Right lobe of liver (tissue), 6 donors: ENCODE data around the gene DSE. TPM values are rescaled to one million over a fixed set of nuclear protein-coding genes. Genes with fewer than 3 reads are reported as not detected.

ENCODE experiments used
- ATAC-seq, 4 donors: fragments of 200-7000 bp; cut with Tn5 transposase; one replicate each; pipeline ENCODE4 v1.9.1; 2020; ENCODE audit warnings: mild to moderate bottlenecking in 4 of 4, moderate library complexity in 4 of 4
- DNase-seq, 3 donors: peaks; one replicate each; pipeline ENCODE4 v3.0.0-alpha.2; 2020
- H3K27ac ChIP-seq, 3 donors: fragments of 200-600 bp; one replicate each; pipeline ENCODE4 v1.8.0; 2022
- H3K27me3 ChIP-seq, 2 donors: fragments of 200-600 bp; one replicate each; pipeline ENCODE4 v1.8.0; 2022
- H3K36me3 ChIP-seq, 4 donors: fragments of 200-600 bp; sonication (generic) in 1 of 4; one replicate each; pipeline versions ENCODE4 v1.5.1 to v1.8.0; 2017 to 2022; ENCODE audit warnings: control low read depth in 1 of 4
- H3K4me1 ChIP-seq, 4 donors: fragments of 200-600 bp; sonication (generic) in 1 of 4; one replicate each; pipeline versions ENCODE4 v1.5.1 to v1.8.0; 2017 to 2022; ENCODE audit warnings: control low read depth in 1 of 4
- H3K4me3 ChIP-seq, 3 donors: fragments of 200-600 bp; one replicate each; pipeline ENCODE4 v1.8.0; 2022
- H3K9me3 ChIP-seq, 4 donors: fragments of 200-600 bp; sonication (generic) in 1 of 4; one replicate each; pipeline versions ENCODE4 v1.5.1 to v1.8.0; 2017 to 2022; ENCODE audit warnings: control low read depth in 1 of 4
- CTCF ChIP-seq, 4 donors: fragments of 200-600 bp in 3 of 4; fragments of 450-650 bp in 1 of 4; IDR thresholded peaks; one replicate each; pipeline versions ENCODE4 v1.5.1 to v1.8.0; 2016 to 2022; ENCODE audit warnings: antibody characterized with exemption in 4 of 4, mild to moderate bottlenecking in 2 of 4
- POLR2A ChIP-seq: fragments of 450-650 bp; IDR thresholded peaks from one replicate; pipeline ENCODE4 v1.6.1; 2017; ENCODE audit warnings: antibody characterized with exemption, mild to moderate bottlenecking
- WGBS: methylation state at CpG from one replicate; pipeline ENCODE4 v1.1.6; 2018; ENCODE audit warnings: low coverage, low lambda C conversion rate; ENCODE audit not compliant: insufficient coverage; ENCODE audit errors: missing lambda C conversion rate; 5-methylcytosine and 5-hydroxymethylcytosine counted together
- intact Hi-C, 2 donors: fragments of 100-400 bp; cut with DNase I; formaldehyde crosslinking; loops; one replicate each; pipeline versions ENCODE4 v1.11.2 to v1.14.1; 2022
- total RNA-seq, 6 experiments: library from RNA; depleted of rRNA in 2 of 6; stranded (reverse); fragments of >200 nt in 2 of 6; fragmentation: NEBNext Ultra II Directional in 3 of 6; extraction: Animal tissue kit (Norgen Biotek cat#: 25700) in 3 of 6; gene quantifications; one replicate each; pipeline versions ENCODE4 v1.1.0 to v1.2.4, GENCODE V29; 2016 to 2023
- donor health status: DM: no; HTN: yes; CAD: no.
- donor health status: DM: no; HTN: no; CAD: no.
- donor health status: DM: no; HTN: no; CAD: no.
- donor health status: DM: no; HTN: yes; CAD: no.
- donor health status: DM: no; HTN: yes; CAD: no.

Gene DSE
- total RNA-seq, 6 experiments from 2014 or later: 8.2 to 17.4 (median 12.2) TPM

- Histone ChIP-seq H3K4me3 (no peak overlapping the region), H3K27ac (no peak overlapping the region), H3K27me3 (no peaks in the 10 kb centered on the region), H3K9me3 (no peaks in the 10 kb centered on the region), H3K36me3 (no peaks in the 10 kb centered on the region), H3K4me1 (peaks cover 0 to 4% (median 1%) of the 10 kb centered on the region in 4 donors)
- intact Hi-C loops: no loop called here
- no peak for DNase-seq
- TF ChIP-seq CTCF (IDR thresholded peaks at IDR 0.05) (no peak), POLR2A (no peak)
- ATAC-seq: peak in 1 of 4 donors; percentile 18
- 100% methylated on average over 1 of the region's 1 CpG for WGBS
Observed at GRCh38 chr6:116467096-116467495, 96.3 kb downstream of the DSE start.

- DNase-seq (no peak), ATAC-seq (no peak)
- Histone ChIP-seq H3K9me3 (no peaks in the 10 kb centered on the region), H3K27me3 (no peaks in the 10 kb centered on the region), H3K27ac (no peak overlapping the region), H3K36me3 (no peaks in the 10 kb centered on the region), H3K4me3 (no peak overlapping the region), H3K4me1 (peaks cover 0 to under 1% (median 0%) of the 10 kb centered on the region in 4 donors)
- intact Hi-C loops: no loop called here
- TF ChIP-seq CTCF (IDR thresholded peaks at IDR 0.05): no peak
Observed at GRCh38 chr6:116467514-116467913, 96.8 kb downstream of the DSE start.

GRCh38 chr6:116468293-116468692 lies 97.5 kb downstream of the DSE start:
- no peak for ATAC-seq
- TF ChIP-seq POLR2A (no peak), CTCF (IDR thresholded peaks at IDR 0.05) (no peak)

GRCh38 chr6:116471531-116471930 lies 100.8 kb downstream of the DSE start:
- DNase-seq (no peak), ATAC-seq (no peak)
- Histone ChIP-seq H3K4me1 (no peaks in the 10 kb centered on the region), H3K4me3 (no peak overlapping the region), H3K27me3 (no peaks in the 10 kb centered on the region), H3K9me3 (no peaks in the 10 kb centered on the region), H3K27ac (no peak overlapping the region), H3K36me3 (no peaks in the 10 kb centered on the region)
- TF ChIP-seq CTCF (IDR thresholded peaks at IDR 0.05): no peak
- TF ChIP-seq POLR2A: no peak
- intact Hi-C loops: no loop called here
- 62% methylated on average over 1 of the region's 1 CpG for WGBS

More at GRCh38 chr6:116468293-116468692, 97.5 kb downstream of the DSE start:
- Histone ChIP-seq H3K27ac (no peak overlapping the region), H3K4me1 (no peaks in the 10 kb centered on the region), H3K36me3 (no peaks in the 10 kb centered on the region), H3K27me3 (no peaks in the 10 kb centered on the region), H3K4me3 (no peak overlapping the region), H3K9me3 (no peaks in the 10 kb centered on the region)
- intact Hi-C loops: no loop called here
- 31% methylated on average over 1 of the region's 1 CpG for WGBS
- DNase-seq: no peak

GRCh38 chr6:116472706-116473105 lies 102.0 kb downstream of the DSE start:
- H3K4me3 ChIP-seq: no peak overlapping the region
- no peak for ATAC-seq
- no peaks in the 10 kb centered on the region for H3K36me3 ChIP-seq
- 72% methylated on average over 3 of the region's 3 CpGs for WGBS
- H3K4me1 ChIP-seq: no peaks in the 10 kb centered on the region
- no peak overlapping the region for H3K27ac ChIP-seq
- H3K9me3 ChIP-seq: no peaks in the 10 kb centered on the region
- TF ChIP-seq CTCF (IDR thresholded peaks at IDR 0.05) (no peak), POLR2A (no peak)
- DNase-seq: no peak
- intact Hi-C loops: no loop called here
- no peaks in the 10 kb centered on the region for H3K27me3 ChIP-seq
